RWPE2 (cell line): ENCODE results near the gene MAP2K7.

Experiments used
- ATAC-seq: fragments of 200-7000 bp; cut with Tn5 transposase; 3 replicates; pipeline ENCODE4 v1.9.1; 2021; ENCODE audit warnings: low read depth
- DNase-seq: peaks from one replicate; pipeline ENCODE4 v3.0.0-alpha.2; 2020; ENCODE audit warnings: low spot score
- H3K27ac ChIP-seq: fragments of 450-650 bp; 2 replicates; pipeline ENCODE4 v1.5.1; 2017; ENCODE audit warnings: mild to moderate bottlenecking; ENCODE audit not compliant: poor library complexity, severe bottlenecking
- H3K27me3 ChIP-seq: fragments of 250-450 bp; sonication (Bioruptor Pico); 2 replicates; pipeline ENCODE4 v1.5.1; 2021; ENCODE audit warnings: mild to moderate bottlenecking, moderate library complexity; ENCODE audit not compliant: insufficient read depth, poor library complexity, severe bottlenecking
- H3K36me3 ChIP-seq: fragments of 250-450 bp; sonication (Bioruptor Pico); 2 replicates; pipeline ENCODE4 v1.5.1; 2020; ENCODE audit warnings: low read depth, mild to moderate bottlenecking, moderate library complexity
- H3K4me1 ChIP-seq: fragments of 250-450 bp; sonication (Bioruptor Pico); 2 replicates; pipeline ENCODE4 v1.5.1; 2021; ENCODE audit warnings: mild to moderate bottlenecking, moderate library complexity; ENCODE audit not compliant: insufficient read depth, poor library complexity, severe bottlenecking
- H3K4me3 ChIP-seq: fragments of 250-450 bp; sonication (Bioruptor Pico); 2 replicates; pipeline ENCODE4 v1.5.1; 2021; ENCODE audit warnings: mild to moderate bottlenecking, moderate library complexity; ENCODE audit not compliant: severe bottlenecking
- H3K9me3 ChIP-seq: fragments of 250-450 bp; sonication (Bioruptor Pico); 2 replicates; pipeline ENCODE4 v1.5.1; 2021; ENCODE audit warnings: mild to moderate bottlenecking, moderate library complexity; ENCODE audit not compliant: severe bottlenecking
- TF ChIP-seq, protein P1 (sequence below): fragments of 450-650 bp; IDR thresholded peaks from one replicate; pipeline ENCODE4 v1.5.1; 2017; ENCODE audit warnings: mild to moderate bottlenecking, moderate library complexity; ENCODE audit not compliant: poor library complexity, severe bottlenecking

Gene MAP2K7

DNA sequence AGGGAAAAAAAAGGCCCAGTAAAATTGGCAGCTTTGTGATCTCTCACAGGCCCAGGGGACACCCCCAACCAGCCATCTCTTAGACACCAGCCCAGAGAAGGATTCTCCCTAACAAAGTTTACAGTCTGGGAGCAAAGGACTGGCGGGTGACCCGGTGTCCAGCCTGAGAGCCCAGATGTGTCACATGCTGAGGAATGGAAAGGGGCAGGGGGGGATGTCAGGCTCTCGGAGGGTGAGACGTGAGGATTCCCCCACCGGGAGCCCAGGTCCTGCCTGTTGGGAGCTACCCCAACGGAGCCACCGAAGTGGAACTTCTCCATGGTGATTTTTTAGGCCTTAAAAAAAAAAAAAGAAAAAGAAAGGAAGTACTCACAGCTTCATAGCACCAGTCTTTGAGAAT lies 27.1 kb downstream of the MAP2K7 start:
- H3K4me1 ChIP-seq = peaks cover 15% of the 10 kb centered on the region
- peaks cover 54% of the 10 kb centered on the region for H3K36me3 ChIP-seq
- H3K27ac ChIP-seq = no peak overlapping the region
- DNase-seq (no peak), ATAC-seq (no peak)
- TF ChIP-seq, protein P1, sequence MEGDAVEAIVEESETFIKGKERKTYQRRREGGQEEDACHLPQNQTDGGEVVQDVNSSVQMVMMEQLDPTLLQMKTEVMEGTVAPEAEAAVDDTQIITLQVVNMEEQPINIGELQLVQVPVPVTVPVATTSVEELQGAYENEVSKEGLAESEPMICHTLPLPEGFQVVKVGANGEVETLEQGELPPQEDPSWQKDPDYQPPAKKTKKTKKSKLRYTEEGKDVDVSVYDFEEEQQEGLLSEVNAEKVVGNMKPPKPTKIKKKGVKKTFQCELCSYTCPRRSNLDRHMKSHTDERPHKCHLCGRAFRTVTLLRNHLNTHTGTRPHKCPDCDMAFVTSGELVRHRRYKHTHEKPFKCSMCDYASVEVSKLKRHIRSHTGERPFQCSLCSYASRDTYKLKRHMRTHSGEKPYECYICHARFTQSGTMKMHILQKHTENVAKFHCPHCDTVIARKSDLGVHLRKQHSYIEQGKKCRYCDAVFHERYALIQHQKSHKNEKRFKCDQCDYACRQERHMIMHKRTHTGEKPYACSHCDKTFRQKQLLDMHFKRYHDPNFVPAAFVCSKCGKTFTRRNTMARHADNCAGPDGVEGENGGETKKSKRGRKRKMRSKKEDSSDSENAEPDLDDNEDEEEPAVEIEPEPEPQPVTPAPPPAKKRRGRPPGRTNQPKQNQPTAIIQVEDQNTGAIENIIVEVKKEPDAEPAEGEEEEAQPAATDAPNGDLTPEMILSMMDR = no peak
- H3K9me3 ChIP-seq = no peaks in the 10 kb centered on the region
- H3K4me3 ChIP-seq = no peak overlapping the region
- no peaks in the 10 kb centered on the region for H3K27me3 ChIP-seq

DNA sequence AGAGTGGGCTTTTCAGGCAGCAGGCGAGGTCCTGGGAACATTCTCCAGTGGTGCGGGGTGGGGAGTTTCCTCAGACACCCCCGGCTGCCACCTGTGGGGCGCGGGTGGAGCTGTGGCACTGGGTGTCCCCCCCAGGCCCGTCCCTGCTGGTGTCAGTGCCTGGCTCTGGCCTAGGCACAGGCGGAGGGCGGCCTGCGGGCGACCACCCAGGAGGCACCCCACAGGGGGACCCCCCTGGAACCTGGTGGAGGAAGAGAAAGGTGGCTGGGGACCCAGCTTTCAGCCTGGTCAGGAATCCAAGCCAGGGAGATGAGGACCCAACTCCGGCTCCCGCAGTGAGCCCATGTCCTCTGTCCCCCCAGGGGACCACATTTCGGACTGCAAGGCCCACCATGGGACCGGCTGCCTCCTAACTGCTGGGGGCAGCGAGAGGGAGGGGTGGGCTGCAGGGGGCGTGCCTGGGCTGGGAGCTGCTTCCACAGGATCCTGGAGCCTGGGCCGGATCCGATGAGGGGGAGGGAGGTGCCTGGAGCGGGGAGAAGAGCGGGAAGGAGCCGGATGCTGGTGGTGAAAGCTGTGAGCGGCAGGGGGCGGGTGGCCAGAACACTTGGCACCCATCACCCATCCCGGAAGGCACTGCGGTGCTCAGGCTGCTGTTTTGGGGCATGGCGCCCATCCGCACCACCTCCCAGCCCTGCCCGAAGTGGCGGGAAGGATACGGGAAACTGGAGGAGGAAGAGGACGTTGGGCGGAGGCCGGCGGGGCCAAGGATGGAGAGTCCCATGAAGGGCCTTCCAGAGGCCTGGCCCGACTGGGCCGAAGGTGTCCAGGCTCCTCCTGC lies 27.8 kb downstream of the MAP2K7 start:
- Histone ChIP-seq H3K27me3 (no peaks in the 10 kb centered on the region), H3K4me1 (peaks cover 15% of the 10 kb centered on the region), H3K27ac (no peak overlapping the region), H3K9me3 (no peaks in the 10 kb centered on the region), H3K4me3 (no peak overlapping the region), H3K36me3 (peaks cover 60% of the 10 kb centered on the region)
- no peak for ATAC-seq
- TF ChIP-seq, protein P1 = no peak
- no peak for DNase-seq

DNA sequence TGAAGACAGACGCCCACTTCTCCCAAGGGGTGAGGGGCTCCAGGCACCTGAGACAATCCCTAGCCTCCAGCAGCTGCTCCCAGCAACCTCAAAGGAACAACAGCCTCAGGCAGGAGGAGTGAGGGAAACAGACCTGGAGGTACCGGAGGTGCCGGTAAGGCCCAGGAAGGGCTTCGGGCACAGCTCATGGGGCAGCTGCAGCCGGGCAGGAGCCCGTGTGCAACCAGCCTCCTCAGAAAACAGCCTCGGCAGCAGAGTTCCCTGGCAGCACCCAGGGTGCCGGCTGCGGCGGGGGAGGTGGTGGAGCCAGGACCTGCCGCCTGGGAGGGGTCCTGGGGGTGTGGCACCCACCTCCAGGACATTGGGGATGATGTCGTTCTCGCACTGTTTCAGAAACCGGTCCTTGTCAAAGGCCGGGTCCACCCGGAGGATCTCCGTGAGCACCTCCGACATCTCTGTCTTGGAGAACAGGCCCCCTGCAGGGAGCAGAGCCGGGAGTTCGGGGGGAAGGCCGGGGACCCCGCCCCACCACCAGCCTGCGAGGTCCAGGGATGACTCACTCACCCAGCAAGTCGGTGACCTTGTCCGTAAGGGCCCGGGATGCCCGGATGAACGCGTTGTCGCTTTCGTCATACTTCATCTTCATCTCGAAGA lies 28.7 kb downstream of the MAP2K7 start:
- ATAC-seq = no peak
- no peak for DNase-seq
- TF ChIP-seq, protein P1 = no peak
- no peak overlapping the region for H3K4me3 ChIP-seq
- H3K36me3 ChIP-seq = peaks cover 70% of the 10 kb centered on the region
- peaks cover 15% of the 10 kb centered on the region for H3K4me1 ChIP-seq
- H3K9me3 ChIP-seq = no peaks in the 10 kb centered on the region
- no peaks in the 10 kb centered on the region for H3K27me3 ChIP-seq
- no peak overlapping the region for H3K27ac ChIP-seq

DNA sequence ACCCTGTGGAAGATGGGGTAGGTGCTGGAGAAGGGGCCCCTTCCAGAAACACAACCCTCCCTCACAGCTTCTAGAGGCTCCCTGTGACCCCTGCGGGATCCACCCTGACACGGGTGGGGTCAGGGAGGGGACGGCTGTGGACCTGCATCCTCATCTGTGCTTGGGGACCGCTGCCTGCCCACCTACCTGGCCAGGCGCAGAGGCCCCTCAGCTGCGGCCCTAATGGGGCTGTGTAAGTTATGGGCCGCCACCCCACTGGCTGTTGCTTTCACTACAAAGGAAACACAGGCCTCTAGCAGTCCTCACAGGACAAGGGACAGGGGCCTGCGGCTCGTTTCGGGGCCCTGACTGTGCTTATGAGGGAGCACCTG lies 29.2 kb downstream of the MAP2K7 start:
- ATAC-seq (no peak), DNase-seq (no peak)
- H3K4me3 ChIP-seq = no peak overlapping the region
- TF ChIP-seq, protein P1 = no peak
- no peaks in the 10 kb centered on the region for H3K27me3 ChIP-seq
- H3K9me3 ChIP-seq = no peaks in the 10 kb centered on the region
- no peak overlapping the region for H3K27ac ChIP-seq
- H3K36me3 ChIP-seq = peaks cover 75% of the 10 kb centered on the region
- peaks cover 15% of the 10 kb centered on the region for H3K4me1 ChIP-seq

DNA sequence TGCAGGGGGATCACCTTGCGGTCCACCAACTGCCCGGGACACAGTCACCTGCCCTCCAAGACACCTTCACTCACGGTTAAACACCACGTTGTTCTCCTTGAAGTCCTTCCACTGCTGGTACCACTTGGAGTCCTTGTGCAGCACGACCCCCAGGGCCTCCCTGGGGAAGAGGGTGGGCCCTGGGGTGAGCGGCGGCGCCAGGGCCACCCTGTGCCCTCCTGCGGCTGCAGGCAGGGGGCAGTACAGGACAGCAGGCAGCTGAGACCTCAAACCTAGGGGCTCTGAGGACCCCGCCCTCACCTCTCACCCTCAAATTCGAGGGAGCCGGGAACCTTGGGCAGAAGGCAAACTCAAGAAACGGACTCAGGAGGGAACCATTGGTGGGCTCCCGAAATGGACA lies 29.7 kb downstream of the MAP2K7 start:
- ATAC-seq = no peak
- H3K27ac ChIP-seq = no peak overlapping the region
- H3K36me3 ChIP-seq = peaks cover 80% of the 10 kb centered on the region
- TF ChIP-seq, protein P1 = no peak
- peaks cover 13% of the 10 kb centered on the region for H3K4me1 ChIP-seq
- no peaks in the 10 kb centered on the region for H3K9me3 ChIP-seq
- no peak for DNase-seq
- no peak overlapping the region for H3K4me3 ChIP-seq
- no peaks in the 10 kb centered on the region for H3K27me3 ChIP-seq
